Activated CD8-positive, alpha-beta memory T cell treated with anti-CD3 and anti-CD28 coated beads, Interleukin-2, amount 10 ng/mL, durations not matched to agents 7 days and 5 days (primary cell): ENCODE measurements around the gene PPP1R13L. TPM values are rescaled to one million over a fixed set of nuclear protein-coding genes. Genes with fewer than 3 reads are reported as not detected.

Experiments
- ATAC-seq: fragments of 150-1000 bp; cut with Tn5 transposase; one replicate; pipeline ENCODE4 v1.10.0; 2021; ENCODE audit warnings: moderate library complexity
- CTCF ChIA-PET: fragments of 350-600 bp; sonication (Branson Sonifier 250); formaldehyde crosslinking; loops from one replicate; lab custom pipeline; 2021; ENCODE audit warnings: antibody characterized with exemption; lab: Charles Lee
- DNase-seq: peaks from one replicate; pipeline ENCODE4 v3.0.0-alpha.2; 2020
- H3K27ac Mint-ChIP-seq: one replicate; pipeline ENCODE4 v1.8.0; 2021; ENCODE audit warnings: mild to moderate bottlenecking, mixed read lengths
- H3K27me3 Mint-ChIP-seq: one replicate; pipeline ENCODE4 v1.8.0; 2021; ENCODE audit warnings: mixed read lengths
- H3K36me3 Mint-ChIP-seq: one replicate; pipeline ENCODE4 v1.8.0; 2021; ENCODE audit warnings: mild to moderate bottlenecking, mixed read lengths
- H3K4me1 Mint-ChIP-seq: one replicate; pipeline ENCODE4 v1.8.0; 2021; ENCODE audit warnings: mixed read lengths
- H3K4me3 Mint-ChIP-seq: one replicate; pipeline ENCODE4 v1.8.0; 2021; ENCODE audit warnings: mild to moderate bottlenecking, moderate library complexity, mixed read lengths
- H3K9me3 Mint-ChIP-seq: one replicate; pipeline ENCODE4 v1.8.0; 2022; ENCODE audit warnings: low read depth, mixed read lengths
- total RNA-seq, 2 experiments: library from RNA; stranded (reverse); gene quantifications; one replicate each; pipeline ENCODE4 v1.2.3, GENCODE V29; 2021

PPP1R13L gene
- total RNA-seq, 2 experiments from 2014 or later = 6.4 to 11.7 TPM

- Mint-ChIP-seq H3K4me3 (no peak overlapping the region), H3K4me1 (peaks cover 20% of the 10 kb centered on the region), H3K27ac (no peak overlapping the region), H3K27me3 (no peaks in the 10 kb centered on the region), H3K9me3 (no peaks in the 10 kb centered on the region), H3K36me3 (no peaks in the 10 kb centered on the region)
- DNase-seq = no peak
- CTCF ChIA-PET = no interaction called here
- ATAC-seq = no peak
These were observed 36.7 kb downstream of the PPP1R13L start for GRCh38 chr19:45368127-45368526.

GRCh38 chr19:45364696-45365095 lies 40.2 kb downstream of the PPP1R13L start:
- CTCF ChIA-PET = no interaction called here
- H3K4me3 Mint-ChIP-seq = no peak overlapping the region
- H3K4me1 Mint-ChIP-seq = peaks cover 11% of the 10 kb centered on the region
- ATAC-seq (no peak), DNase-seq (no peak)
- no peak overlapping the region for H3K27ac Mint-ChIP-seq
- H3K9me3 Mint-ChIP-seq = no peaks in the 10 kb centered on the region
- peaks cover 2% of the 10 kb centered on the region for H3K36me3 Mint-ChIP-seq
- H3K27me3 Mint-ChIP-seq = no peaks in the 10 kb centered on the region

- H3K4me3 Mint-ChIP-seq = no peak overlapping the region
- H3K4me1 Mint-ChIP-seq = peaks cover 10% of the 10 kb centered on the region
- H3K36me3 Mint-ChIP-seq = peaks cover 2% of the 10 kb centered on the region
- H3K27ac Mint-ChIP-seq = no peak overlapping the region
- CTCF ChIA-PET = no interaction called here
- no peak for DNase-seq
- H3K9me3 Mint-ChIP-seq = no peaks in the 10 kb centered on the region
- no peaks in the 10 kb centered on the region for H3K27me3 Mint-ChIP-seq
- no peak for ATAC-seq
These were observed 40.9 kb downstream of the PPP1R13L start for GRCh38 chr19:45363861-45364459.

- Mint-ChIP-seq H3K27me3 (no peaks in the 10 kb centered on the region), H3K36me3 (peaks cover 2% of the 10 kb centered on the region), H3K9me3 (no peaks in the 10 kb centered on the region), H3K4me1 (peaks cover 2% of the 10 kb centered on the region), H3K27ac (no peak overlapping the region), H3K4me3 (no peak overlapping the region)
- no peak for ATAC-seq
- CTCF ChIA-PET = no interaction called here
- DNase-seq = no peak
These were observed 42.6 kb downstream of the PPP1R13L start for GRCh38 chr19:45362291-45362690.

- ATAC-seq (no peak), DNase-seq (no peak)
- Mint-ChIP-seq H3K4me1 (peaks cover 2% of the 10 kb centered on the region), H3K27ac (no peak overlapping the region), H3K27me3 (no peaks in the 10 kb centered on the region), H3K36me3 (peaks cover 2% of the 10 kb centered on the region), H3K9me3 (no peaks in the 10 kb centered on the region), H3K4me3 (no peak overlapping the region)
- CTCF ChIA-PET = no interaction called here
These were observed 43.3 kb downstream of the PPP1R13L start for GRCh38 chr19:45361608-45362007.

- no peak overlapping the region for H3K4me3 Mint-ChIP-seq
- CTCF ChIA-PET = no interaction called here
- no peak overlapping the region for H3K27ac Mint-ChIP-seq
- H3K36me3 Mint-ChIP-seq = peaks cover 8% of the 10 kb centered on the region
- no peaks in the 10 kb centered on the region for H3K9me3 Mint-ChIP-seq
- no peak for DNase-seq
- no peaks in the 10 kb centered on the region for H3K27me3 Mint-ChIP-seq
- peaks cover 2% of the 10 kb centered on the region for H3K4me1 Mint-ChIP-seq
- no peak for ATAC-seq
These were observed 46.6 kb downstream of the PPP1R13L start for GRCh38 chr19:45358213-45358792.

- no peaks in the 10 kb centered on the region for H3K9me3 Mint-ChIP-seq
These were observed 47.5 kb downstream of the PPP1R13L start for GRCh38 chr19:45357445-45357783.

GRCh38 chr19:45356760-45357444 lies 48.0 kb downstream of the PPP1R13L start:
- Mint-ChIP-seq H3K27me3 (no peaks in the 10 kb centered on the region), H3K4me3 (no peak overlapping the region), H3K36me3 (peaks cover 8% of the 10 kb centered on the region), H3K4me1 (peaks cover 2% of the 10 kb centered on the region), H3K27ac (no peak overlapping the region), H3K9me3 (no peaks in the 10 kb centered on the region)
- CTCF ChIA-PET = no interaction called here
- DNase-seq (no peak), ATAC-seq (no peak)

More at GRCh38 chr19:45357445-45357783, 47.5 kb downstream of the PPP1R13L start:
- Mint-ChIP-seq H3K36me3 (peaks cover 8% of the 10 kb centered on the region), H3K4me3 (no peak overlapping the region), H3K27me3 (no peaks in the 10 kb centered on the region), H3K27ac (no peak overlapping the region), H3K4me1 (peaks cover 2% of the 10 kb centered on the region)
- DNase-seq (no peak), ATAC-seq (no peak)
- CTCF ChIA-PET = no interaction called here

GRCh38 chr19:45355910-45356309 lies 49.0 kb downstream of the PPP1R13L start:
- Mint-ChIP-seq H3K9me3 (no peaks in the 10 kb centered on the region), H3K27me3 (no peaks in the 10 kb centered on the region), H3K4me1 (peaks cover 2% of the 10 kb centered on the region), H3K4me3 (no peak overlapping the region), H3K36me3 (peaks cover 5% of the 10 kb centered on the region), H3K27ac (no peak overlapping the region)
- DNase-seq (no peak), ATAC-seq (no peak)
- CTCF ChIA-PET = interaction anchor here (0.9 to 1.1 kb wide), 2 partner anchors 17 to 367 kb away, joined by 3 read pairs; no protein-coding TSS in a partner anchor

- no peaks in the 10 kb centered on the region for H3K27me3 Mint-ChIP-seq
- no peaks in the 10 kb centered on the region for H3K9me3 Mint-ChIP-seq
- ATAC-seq = no peak
- DNase-seq = no peak
- H3K27ac Mint-ChIP-seq = no peak overlapping the region
- no peak overlapping the region for H3K4me3 Mint-ChIP-seq
- H3K36me3 Mint-ChIP-seq = peaks cover 5% of the 10 kb centered on the region
- H3K4me1 Mint-ChIP-seq = peaks cover 2% of the 10 kb centered on the region
- CTCF ChIA-PET = interaction anchor here (0.9 to 1.1 kb wide), 2 partner anchors 17 to 366 kb away, joined by 3 read pairs; no protein-coding TSS in a partner anchor
These were observed 49.5 kb downstream of the PPP1R13L start for GRCh38 chr19:45355402-45355801.

- Mint-ChIP-seq H3K9me3 (no peaks in the 10 kb centered on the region), H3K4me1 (no peaks in the 10 kb centered on the region), H3K36me3 (peaks cover 5% of the 10 kb centered on the region), H3K27ac (no peak overlapping the region), H3K4me3 (no peak overlapping the region), H3K27me3 (no peaks in the 10 kb centered on the region)
- CTCF ChIA-PET = no interaction called here
- ATAC-seq = no peak
- DNase-seq = no peak
These were observed 50.5 kb downstream of the PPP1R13L start for GRCh38 chr19:45354241-45354842.

- no peaks in the 10 kb centered on the region for H3K9me3 Mint-ChIP-seq
- no peaks in the 10 kb centered on the region for H3K27me3 Mint-ChIP-seq
- H3K4me3 Mint-ChIP-seq = no peak overlapping the region
- H3K36me3 Mint-ChIP-seq = peaks cover 5% of the 10 kb centered on the region
- H3K4me1 Mint-ChIP-seq = no peaks in the 10 kb centered on the region
- H3K27ac Mint-ChIP-seq = no peak overlapping the region
- CTCF ChIA-PET = no interaction called here
- DNase-seq = no peak
- no peak for ATAC-seq
These were observed 51.7 kb downstream of the PPP1R13L start for GRCh38 chr19:45352914-45353796.

- H3K36me3 Mint-ChIP-seq = peaks cover 5% of the 10 kb centered on the region
- CTCF ChIA-PET = no interaction called here
These were observed 52.4 kb downstream of the PPP1R13L start for GRCh38 chr19:45352471-45352870.

More at GRCh38 chr19:45352471-45352870, 52.4 kb downstream of the PPP1R13L start:
- Mint-ChIP-seq H3K4me3 (no peak overlapping the region), H3K9me3 (no peaks in the 10 kb centered on the region), H3K4me1 (no peaks in the 10 kb centered on the region), H3K27me3 (no peaks in the 10 kb centered on the region), H3K27ac (no peak overlapping the region)
- ATAC-seq (no peak), DNase-seq (no peak)
